ENCODE data around the gene DMBT1.

The DMBT1 gene

DNA sequence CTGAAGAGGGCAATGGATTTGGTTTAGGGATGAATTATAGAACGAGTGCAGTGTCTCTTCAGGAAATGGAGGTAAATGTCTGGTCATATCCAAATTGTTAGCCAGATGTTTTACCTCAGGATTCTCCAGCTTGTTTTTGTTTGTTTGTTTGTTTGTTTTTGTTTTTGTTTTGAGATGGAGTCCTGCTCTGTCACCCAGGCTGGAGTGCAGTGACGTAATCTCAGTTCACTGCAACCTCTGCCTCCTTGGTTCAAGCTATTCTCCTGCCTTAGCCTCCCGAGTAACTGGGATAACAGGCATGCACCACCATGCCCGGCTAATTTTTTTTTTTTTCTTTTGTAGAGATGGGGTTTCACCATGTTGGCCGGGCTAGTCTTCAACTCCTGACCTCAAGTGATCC lies 132.2 kb downstream of the DMBT1 start:
- no peak for TF ChIP-seq BHLHE40 (IDR thresholded peaks at IDR 0.05; ENCODE audit: borderline replicate concordance)
- TF ChIP-seq ELF4 (IDR thresholded peaks at IDR 0.05): no peak
- no peak for DNase-seq (ENCODE audit: extremely low spot score)
- CTCF ChIA-PET: no interaction called here
- POLR2A ChIA-PET: no interaction called here

All from HEK293T (cell line).